HG02938 (cell line): ENCODE measurements around the gene AMIGO3.
"Not testable (repeated sequence)": the region's sequence is repeated elsewhere in the genome, so short reads cannot be mapped to it uniquely, and the experiment has no call there.

Experiments
- ATAC-seq: cut with Tn5 transposase; IDR thresholded peaks from one replicate; pipeline ENCODE4 v1.9.1; 2021; ENCODE audit warnings: mild to moderate bottlenecking, moderate library complexity; ENCODE audit not compliant: unreplicated experiment

The AMIGO3 gene

DNA sequence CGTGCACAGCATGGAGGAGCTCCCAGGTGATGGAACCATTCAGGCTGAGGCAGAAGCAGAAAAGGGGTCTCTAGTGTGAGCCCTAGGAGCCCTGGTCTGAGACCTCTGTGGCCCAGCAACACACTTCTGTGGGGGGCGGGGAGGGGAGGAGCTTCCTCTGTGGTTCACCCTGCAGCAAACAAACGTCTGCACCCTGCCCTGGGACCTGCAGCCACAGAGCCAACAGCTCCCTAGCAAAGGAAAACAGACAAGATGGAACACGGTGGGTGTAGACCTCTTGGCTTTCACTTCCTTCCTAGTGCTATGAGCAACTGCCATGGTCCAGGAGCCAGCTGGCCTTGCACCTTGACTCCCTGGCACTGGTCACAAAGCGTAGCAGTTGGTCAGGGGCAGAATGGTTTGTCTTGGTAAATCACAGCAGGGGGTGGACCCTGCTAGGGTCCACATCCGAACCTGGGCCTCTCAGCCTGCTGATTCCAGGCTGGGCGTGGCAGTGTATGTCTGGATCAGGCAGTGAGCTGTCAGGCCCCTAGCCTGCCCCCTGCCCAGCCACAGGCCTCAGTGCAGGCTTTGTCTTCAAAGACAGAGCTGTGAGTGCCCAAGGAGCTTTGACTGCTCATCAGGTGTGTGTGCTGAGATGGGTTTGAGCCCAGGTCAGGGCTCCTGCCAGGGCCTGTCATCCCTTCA lies 6.7 kb downstream of the AMIGO3 start:
- ATAC-seq = no peak

DNA sequence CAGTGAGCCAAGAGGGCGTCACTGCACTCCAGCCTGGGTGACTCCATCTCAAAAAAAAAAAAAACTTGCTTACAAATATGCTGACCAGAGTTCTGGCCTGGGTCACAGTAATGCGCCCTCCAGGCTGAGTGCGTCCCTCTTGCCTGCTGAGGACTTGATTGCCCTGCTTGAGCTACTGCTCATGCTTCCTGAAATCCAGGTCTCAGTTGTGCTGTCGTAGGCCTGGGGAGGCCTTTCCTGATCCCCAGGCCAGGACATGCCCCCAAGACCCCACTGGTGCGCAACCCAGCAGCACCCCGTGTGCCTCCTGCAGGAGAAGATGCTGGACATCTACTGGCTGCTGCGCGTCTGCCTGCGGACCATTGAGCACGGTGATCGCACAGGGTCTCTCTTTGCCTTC lies 7.3 kb downstream of the AMIGO3 start:
- no peak for ATAC-seq

DNA sequence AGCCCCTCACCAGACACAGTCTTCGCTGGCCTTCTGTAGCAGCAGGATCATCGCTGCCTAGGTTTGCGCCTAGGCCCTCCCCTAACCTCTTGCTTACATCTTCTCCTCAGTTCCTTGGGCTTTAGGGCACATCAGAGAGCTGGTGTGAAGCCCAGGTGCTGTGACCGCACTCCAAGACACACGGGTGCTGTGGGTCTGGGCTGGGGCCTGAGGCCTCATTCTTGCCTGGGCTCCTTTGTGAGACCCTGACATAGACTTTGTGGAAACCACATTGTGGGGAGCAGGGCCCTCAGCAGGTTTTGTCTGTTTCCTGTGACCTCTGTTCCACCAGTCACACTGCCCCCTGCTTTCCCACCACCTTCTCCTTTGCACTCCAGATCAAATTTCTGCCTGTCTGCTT lies 8.0 kb downstream of the AMIGO3 start:
- no peak for ATAC-seq

DNA sequence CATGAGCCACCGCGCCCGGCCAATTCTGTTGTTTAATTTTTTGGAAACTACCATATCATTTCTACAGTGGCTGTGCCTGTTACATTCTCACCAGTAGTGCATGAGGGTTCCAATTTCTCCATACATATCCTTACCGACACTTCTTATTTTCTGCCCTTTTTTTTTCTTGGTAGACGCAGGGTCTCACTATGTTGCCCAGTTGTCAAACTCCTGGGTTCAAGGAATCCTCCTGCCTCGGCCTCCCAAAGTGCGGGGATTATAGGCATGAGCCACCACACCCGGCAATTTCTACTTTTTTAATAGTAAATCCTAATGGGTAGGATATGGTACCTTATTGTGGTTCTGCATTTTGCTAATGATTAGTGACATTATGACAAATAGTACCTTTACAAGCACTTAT lies 9.6 kb downstream of the AMIGO3 start:
- ATAC-seq = no peak

DNA sequence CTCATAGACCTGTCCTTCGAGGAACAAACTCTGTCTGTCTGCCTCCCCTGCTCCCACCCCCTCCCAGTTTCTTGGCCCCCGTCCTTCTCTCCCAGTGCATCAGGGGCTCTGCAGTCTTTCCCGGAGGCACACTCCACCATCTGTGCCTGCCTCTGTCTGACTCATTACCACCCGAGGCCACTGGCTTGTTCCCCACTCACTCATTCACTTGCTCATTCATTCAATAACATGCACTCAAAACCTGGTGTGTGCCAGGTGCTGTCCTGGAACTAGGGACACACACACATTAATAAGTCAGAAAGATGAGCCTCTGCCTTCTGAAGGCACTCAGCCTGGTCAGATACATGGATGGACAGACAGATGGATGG lies 12.4 kb downstream of the AMIGO3 start:
- ATAC-seq = no peak

DNA sequence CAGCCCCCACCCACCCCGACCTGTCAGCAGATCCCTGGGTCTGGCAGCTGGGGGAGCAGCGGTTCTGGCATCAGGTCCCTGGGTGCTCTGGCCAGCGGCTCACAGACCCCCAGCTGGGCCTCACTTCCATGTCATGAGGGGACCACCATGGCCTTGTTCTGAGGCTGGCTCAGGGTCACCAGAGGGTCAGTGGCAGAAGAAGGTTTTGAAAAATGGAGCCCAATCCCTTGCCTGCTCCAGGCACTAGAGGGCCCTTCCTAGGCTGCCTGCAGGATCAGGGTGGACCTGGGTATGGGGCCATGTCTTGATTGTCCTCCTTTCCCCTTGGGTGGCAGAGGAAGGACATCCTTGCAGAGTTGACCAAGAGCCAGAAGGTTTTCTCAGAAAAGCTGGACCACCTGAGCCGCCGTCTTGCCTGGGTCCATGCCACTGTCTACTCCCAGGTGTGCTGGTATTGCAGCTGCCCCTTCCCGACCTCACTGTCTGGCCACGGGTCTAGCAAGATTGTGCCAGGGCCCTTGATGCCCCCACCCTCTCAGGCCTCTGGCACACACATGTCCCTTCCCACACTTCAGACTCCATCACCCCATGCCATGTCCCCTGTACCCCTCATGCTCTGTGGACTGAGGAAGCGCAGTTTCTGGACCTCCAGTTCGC lies 12.9 kb downstream of the AMIGO3 start:
- ATAC-seq = no peak

DNA sequence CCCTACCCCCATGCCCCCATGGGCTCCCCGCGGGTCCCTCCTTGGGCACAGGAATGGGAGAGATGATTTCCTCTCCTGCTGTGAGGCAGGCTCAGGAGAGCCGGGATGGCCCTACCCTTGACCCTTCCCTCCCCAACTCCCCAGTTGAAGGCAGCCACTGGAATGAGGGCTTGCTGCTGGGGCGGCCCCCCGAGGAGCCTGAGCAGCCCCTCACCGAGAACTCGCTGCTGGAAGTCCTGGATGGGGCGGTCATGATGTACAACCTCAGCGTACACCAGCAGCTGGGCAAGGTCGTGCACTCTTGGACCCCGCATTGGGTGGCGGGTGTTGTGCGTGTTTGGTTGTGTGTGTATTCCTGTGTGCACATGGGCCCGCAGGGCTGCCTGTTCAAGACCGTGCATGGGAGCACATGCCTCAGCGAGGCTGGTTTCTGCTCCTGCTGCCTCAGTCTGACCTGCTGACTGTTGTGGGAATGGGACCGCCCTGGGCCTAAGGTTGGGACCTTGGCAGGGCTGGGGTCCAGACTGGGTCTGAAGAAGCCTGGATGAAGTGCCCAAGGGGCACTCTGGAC lies 14.0 kb downstream of the AMIGO3 start:
- no peak for ATAC-seq

DNA sequence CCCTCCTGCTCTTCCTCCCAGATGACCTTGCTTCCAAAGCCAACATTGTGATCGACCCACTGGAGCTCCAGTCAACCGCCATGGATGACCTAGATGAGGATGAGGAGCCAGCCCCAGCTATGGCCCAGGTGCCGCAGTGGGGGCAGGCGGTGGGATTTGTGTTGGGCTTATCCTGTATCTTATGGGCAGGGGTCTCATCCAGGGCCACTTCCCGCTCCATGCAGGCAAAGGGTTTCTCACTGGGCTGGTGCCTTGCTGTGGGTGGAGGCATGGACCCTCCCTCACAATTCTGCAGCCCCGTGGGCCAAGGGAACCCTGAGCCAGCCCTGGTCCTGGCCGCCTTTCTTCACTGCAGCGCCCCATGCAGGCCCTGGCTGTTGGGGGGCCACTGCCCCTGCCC lies 14.9 kb downstream of the AMIGO3 start:
- ATAC-seq = no peak

DNA sequence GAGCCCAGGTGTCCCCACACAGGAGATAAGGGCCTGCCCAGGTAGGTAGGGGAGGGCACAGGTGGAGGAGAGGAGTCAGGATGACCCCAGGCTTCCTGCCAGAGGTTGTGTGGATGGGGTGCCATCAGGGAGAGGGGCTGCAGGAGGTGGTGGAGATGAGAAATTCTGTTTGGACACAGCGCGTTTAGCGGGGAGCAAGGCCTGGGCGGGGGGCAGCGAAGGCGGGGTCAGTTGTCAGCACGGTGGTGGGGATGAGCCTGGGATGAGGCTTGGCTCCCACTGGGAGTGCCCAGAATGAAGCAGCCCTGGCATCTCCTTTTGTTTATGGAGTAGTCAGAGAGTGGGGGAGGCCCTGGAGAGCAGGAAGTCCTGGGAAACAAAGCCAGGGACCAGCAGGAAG lies 15.5 kb downstream of the AMIGO3 start:
- ATAC-seq = no peak

DNA sequence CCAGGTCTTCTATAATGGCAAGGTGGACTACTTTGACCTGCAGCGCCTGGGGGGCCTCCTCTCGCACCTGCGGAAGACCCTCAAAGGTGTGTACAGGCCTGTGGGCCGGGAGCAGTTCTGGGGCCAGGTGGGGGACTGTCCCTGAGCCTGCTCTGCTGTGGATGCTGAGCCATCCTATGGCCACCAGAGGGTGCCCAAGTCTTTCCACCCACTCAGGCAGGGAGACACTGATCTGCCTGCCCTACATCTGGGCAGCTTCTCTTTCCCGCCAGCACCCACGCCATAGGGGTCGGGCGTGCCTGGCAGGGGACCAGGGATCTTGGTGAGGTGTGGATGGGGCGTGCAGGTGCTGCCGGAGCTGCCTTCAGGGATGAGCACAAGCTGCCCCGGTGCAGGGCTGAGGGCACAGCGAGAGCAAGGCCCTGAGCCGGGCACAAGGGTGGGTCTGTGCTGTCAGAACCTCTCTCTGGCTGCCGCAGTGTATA lies 16.0 kb downstream of the AMIGO3 start:
- ATAC-seq = no peak

DNA sequence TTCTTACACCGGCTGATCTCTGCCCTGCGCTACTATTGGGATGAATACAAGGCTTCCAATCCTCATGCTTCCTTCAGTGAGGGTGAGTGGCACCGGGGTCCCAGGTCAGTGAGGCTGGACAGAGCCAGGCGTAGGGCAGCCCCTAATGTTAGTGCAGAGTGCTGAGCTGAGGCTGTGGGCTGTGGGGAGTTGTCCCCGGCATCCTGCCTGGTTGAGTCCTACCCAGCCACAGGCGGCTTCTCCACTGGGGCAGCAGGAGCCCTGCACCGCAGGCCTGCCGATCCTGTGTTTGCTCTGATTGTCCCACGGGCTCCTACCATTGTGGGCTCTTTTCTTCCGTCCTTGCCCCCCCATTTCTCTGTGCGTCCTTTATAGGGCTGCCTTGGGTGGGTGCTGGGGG lies 16.8 kb downstream of the AMIGO3 start:
- ATAC-seq = no peak

DNA sequence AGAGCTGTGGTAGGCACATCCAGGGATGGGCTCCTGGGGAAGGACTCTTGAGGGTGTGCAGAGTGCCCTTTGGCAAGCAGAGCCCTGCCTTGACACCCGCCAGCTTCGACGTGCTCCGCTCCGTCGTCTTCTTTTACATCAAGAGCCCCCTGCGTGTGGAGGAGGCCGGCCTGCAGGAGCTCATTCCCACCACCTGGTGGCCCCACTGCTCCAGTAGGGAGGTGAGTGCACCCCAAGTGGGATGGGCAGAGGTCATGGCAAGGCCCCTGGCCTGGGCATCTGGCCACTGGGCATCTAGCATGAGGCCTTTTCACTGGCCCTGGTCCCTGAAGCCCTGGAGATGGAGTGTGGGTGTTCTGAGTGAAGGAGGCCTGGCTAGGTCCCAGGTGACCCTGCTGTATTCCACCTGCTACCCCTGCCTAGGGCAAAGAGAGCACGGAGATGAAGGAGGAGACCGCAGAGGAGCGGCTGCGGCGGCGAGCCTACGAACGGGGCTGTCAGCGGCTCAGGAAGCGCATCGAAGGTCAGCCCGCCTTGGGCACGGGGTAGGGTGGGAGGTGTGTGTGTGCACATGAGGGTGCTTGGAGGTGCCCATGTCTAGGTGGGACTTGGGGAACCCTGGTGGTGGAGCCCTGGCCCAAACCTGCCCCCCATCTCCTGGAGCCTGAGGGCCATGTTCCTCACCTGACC lies 18.0 kb downstream of the AMIGO3 start:
- no peak for ATAC-seq

DNA sequence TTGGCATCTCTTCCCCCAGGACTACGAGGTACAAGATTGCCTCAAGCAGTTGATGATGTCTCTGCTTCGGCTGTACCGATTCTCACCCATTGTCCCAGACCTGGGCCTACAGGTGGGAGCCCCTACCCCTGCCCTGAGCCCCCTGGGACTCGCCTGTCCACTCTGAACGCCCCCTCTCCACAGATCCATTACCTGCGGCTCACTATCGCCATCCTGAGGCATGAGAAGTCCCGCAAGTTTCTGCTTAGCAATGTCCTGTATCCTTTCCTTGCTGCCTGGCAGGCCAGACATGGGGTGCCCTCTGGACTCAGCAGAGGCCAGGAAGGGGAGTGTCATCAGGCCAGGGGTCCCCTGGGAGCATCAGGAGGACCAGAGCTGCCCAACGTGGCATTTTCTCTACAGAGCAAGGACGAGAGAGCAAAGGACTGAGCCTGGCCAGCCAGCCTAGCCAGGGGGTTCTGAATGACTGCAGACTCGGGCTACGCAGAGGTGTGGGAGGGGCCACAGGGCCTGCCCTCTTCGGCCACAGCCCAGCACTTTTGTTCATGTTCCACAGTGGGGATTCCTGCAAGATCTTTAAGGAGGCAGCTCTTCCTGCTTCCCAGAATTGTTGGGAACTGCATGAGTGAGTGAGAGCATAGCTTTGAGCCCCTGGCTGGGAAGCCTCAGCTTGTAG lies 18.9 kb downstream of the AMIGO3 start:
- ATAC-seq = no peak

DNA sequence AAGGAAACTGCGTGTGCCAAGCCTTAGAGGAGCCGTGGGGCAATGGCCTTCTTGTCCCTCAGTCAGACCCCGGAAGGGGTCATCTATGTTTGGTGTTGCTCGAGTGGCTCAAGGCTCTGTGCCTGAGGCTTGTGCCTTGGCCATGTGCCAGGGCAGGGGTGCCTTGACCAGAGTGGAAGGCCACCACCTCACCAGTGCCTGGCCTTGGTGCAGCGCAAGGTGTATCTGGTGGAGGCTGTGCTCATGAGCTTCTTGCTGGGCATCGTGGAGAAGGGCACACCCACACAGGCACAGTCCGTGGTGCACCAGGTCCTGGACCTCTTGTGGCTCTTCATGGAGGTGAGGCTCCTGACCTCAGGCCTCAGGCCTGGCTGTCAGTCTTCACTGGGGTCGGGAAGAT lies 19.5 kb downstream of the AMIGO3 start:
- ATAC-seq = no peak

DNA sequence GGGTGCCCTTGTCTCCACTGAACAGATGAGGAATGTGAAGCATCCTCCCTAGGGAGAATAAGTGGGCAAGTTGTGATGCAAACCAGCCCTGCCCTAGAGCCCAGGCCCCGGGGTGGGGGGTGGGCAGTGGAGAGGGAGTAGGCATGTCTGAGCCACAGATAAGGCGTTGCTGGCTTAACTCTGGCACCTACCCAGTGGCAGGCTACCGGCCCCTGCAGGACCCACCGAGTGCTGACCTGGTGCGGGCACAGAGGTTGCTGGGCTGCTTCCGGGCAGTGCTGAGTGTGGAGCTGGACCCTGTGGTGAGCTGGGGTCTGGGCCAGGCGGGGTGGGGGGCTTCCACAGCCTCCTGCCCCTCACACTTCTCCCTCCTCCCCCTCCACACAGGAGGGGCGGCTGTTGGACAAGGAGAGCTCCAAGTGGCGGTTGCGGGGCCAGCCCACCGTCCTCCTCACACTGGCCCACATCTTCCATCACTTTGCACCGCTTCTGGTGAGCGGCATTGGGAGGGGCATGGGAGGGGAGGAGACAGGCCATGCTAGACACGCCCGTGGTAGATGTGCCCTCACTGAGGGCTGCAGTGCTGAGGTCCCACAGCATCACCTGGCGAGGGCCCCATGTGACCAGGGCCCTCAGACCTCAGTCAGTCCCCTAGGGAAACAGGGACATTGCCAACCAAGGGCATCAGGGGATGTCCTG lies 20.1 kb downstream of the AMIGO3 start:
- ATAC-seq = no peak

DNA sequence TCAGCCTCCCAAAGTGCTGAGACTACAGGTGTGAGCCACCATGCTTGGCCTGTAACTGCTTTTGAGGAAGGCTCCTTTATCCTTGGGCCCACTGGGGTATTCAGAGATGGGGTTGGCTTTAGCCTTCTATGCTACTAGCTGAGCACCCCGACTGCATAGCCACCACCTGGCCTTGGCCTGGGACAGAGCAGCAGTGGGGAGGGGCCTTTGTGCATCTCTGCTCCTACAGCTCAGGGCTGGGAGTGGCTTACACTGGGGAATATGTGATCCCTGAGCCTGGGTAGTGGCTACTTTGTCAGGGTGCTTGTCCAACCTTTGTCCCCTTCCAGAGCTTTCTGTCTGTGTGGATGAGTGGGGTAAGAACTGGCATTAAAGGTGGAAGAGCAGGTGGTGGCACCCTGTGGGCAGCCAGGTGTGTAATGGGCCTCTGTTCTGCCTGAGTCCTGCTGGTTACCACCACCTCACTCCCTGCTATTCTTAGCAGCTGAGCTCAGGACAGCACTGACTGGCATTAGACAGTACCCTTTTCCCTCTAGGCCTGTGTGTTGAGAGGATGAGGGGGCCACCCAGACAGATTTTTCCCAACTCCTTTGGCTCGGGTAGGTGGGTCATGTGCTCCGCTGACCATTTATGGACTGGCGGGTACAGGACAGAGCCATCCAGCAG lies 24.0 kb downstream of the AMIGO3 start:
- not testable (repeated sequence) for ATAC-seq

DNA sequence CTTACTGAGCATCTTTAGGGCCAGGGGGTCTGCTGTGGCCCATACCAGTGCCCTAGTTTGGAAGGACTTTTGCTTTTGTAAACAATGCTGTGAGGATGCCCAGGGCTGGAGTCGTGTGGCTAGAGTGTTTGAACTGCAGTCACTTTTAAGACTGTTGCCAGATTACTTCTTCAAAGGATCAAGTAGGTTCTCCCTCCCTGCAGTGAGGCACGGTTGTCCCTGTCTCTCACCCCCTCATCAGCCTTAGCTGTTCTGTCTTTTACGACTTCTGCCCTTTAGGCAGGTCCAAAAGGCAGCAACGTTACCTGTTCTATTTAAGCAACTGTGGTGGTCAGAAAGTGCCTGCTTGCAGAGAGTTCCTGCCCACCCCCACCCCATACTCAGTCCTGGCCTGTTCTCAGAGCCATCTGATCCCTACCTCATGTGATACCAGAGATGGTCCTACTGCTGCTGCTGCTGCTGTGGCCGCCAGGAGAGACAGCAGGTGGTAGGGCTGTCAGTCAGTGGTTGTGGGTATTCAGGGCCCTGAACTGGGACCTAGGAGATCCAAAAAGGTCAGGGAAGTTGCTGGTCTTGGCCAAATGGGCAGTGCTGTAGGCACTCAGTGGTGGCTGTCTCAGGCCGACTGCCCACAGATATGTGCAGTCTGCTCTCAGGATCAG lies 24.9 kb downstream of the AMIGO3 start:
- not testable (repeated sequence) for ATAC-seq

DNA sequence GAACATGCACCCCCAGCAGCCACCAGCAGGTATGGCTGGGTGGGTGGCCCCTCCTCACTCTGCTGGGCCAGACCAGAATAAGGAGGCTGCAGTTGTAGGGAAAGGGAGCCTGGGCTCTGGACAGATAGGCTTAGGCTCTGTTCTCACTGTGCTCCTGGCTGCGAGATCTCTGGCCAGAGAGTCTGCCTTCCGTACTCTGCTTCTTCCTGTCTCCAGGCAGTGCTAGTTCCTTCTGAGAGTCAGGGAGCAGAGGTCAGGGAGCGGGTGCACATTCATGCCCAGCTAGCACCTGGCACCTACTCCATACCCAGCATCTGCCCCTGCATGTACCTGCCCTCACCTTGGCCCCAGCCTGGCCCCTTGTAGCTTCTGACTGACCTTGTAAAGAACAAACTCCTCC lies 28.0 kb downstream of the AMIGO3 start:
- ATAC-seq = not testable (repeated sequence)

DNA sequence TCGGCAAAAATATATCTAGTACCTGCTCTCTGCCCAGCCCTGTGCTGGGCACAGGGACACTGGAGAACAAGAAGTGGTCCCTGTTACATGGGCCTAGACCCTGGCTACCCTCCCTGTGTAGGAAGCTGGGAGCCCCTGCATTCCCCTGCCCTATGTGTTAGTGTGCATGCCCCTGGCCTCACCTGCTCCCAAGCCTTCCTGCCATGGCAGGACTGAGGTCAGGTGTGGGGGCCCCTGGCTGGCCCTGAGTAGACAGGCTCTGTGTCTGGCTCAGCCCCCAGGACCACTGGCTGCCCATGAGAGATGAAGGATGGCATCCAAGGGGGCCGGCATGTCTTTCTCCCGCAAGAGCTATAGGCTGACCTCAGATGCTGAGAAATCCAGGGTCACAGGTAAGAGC lies 28.6 kb downstream of the AMIGO3 start:
- not testable (repeated sequence) for ATAC-seq
